A673 (cell line): ENCODE measurements around the gene MRPL58. TPM values are rescaled to one million over a fixed set of nuclear protein-coding genes. Genes with fewer than 3 reads are reported as not detected.

Experiments used
- BruUV-seq: library from RNA; stranded (reverse); fragments of 400-500 nt; replicated peaks from 2 replicates; lab custom pipeline; 2021; lab: Mats Ljungman, UMichigan
- CTCF ChIA-PET: fragments of 300-600 bp; sonication (Branson Sonifier 250); formaldehyde crosslinking; loops from one replicate; lab custom pipeline; 2022; ENCODE audit warnings: antibody characterized with exemption; lab: Charles Lee
- POLR2A ChIA-PET: fragments of 300-600 bp; sonication (Branson Sonifier 250); formaldehyde crosslinking; loops from one replicate; lab custom pipeline; 2022; ENCODE audit warnings: antibody characterized with exemption; ENCODE audit not compliant: low non-redundant PET; lab: Charles Lee
- DNase-seq: peaks from one replicate; pipeline ENCODE4 v3.0.0-alpha.2; 2015; ENCODE audit warnings: low spot score
- H3K27ac ChIP-seq: fragments of 200-600 bp; sonication (generic); 2 replicates; pipeline ENCODE4 v1.5.1; 2016; ENCODE audit warnings: mixed run types, low read depth, mild to moderate bottlenecking, mixed read lengths, antibody characterized with exemption, low read length; ENCODE audit not compliant: poor library complexity, severe bottlenecking
- H3K27me3 ChIP-seq: fragments of 200-600 bp; sonication (generic); replicated peaks from 2 replicates; pipeline ENCODE4 v1.6.1; 2017; ENCODE audit warnings: mixed run types, low read depth, mild to moderate bottlenecking, mixed read lengths, antibody characterized with exemption, low read length; ENCODE audit not compliant: insufficient read depth, poor library complexity
- H3K36me3 ChIP-seq: fragments of 200-600 bp; sonication (generic); 2 replicates; pipeline ENCODE4 v1.6.1; 2016; ENCODE audit warnings: mixed run types, mild to moderate bottlenecking, mixed read lengths, antibody characterized with exemption, low read length; ENCODE audit not compliant: insufficient read depth, poor library complexity, severe bottlenecking
- H3K4me1 ChIP-seq: fragments of 200-600 bp; sonication (generic); 2 replicates; pipeline ENCODE4 v1.6.1; 2017; ENCODE audit warnings: mixed run types, mild to moderate bottlenecking, mixed read lengths, antibody characterized with exemption, low read length; ENCODE audit not compliant: insufficient read depth, poor library complexity, severe bottlenecking
- H3K4me3 ChIP-seq: fragments of 200-600 bp; sonication (generic); 2 replicates; pipeline ENCODE4 v1.5.1; 2016; ENCODE audit warnings: low read depth, mixed run types, mild to moderate bottlenecking, mixed read lengths, low read length; ENCODE audit not compliant: poor library complexity, severe bottlenecking
- H3K9me3 ChIP-seq: fragments of 200-600 bp; sonication (generic); 2 replicates; pipeline ENCODE4 v1.6.1; 2016; ENCODE audit warnings: mixed run types, low read depth, mild to moderate bottlenecking, mixed read lengths, antibody characterized with exemption, low read length; ENCODE audit not compliant: poor library complexity, severe bottlenecking
- EZH2 ChIP-seq: fragments of 200-600 bp; sonication (generic); IDR thresholded peaks from 2 replicates; pipeline ENCODE4 v1.6.1; 2017; ENCODE audit warnings: borderline replicate concordance, low read depth, mild to moderate bottlenecking, mixed read lengths, antibody characterized with exemption, low read length; ENCODE audit not compliant: poor library complexity, severe bottlenecking
- intact Hi-C: fragments of 100-400 bp; cut with micrococcal nuclease; formaldehyde crosslinking; loops from one replicate; pipeline ENCODE4 v1.10.0; 2022; ENCODE audit not compliant: unreplicated experiment
- total RNA-seq: library from RNA; stranded (reverse); gene quantifications from 2 replicates; pipeline ENCODE4 v1.2.3, GENCODE V29; 2021
- TF ChIP-seq, protein P1 (sequence below): fragments of 300-800, 200-600 bp; sonication (generic); conservative IDR thresholded peaks from 2 replicates; pipeline ENCODE4 v1.5.1; 2017; ENCODE audit warnings: low read depth, mild to moderate bottlenecking, antibody characterized with exemption, low read length, moderate library complexity, mixed read lengths

MRPL58 gene
- total RNA-seq, 1 experiment from 2014 or later = 61.4 TPM

DNA sequence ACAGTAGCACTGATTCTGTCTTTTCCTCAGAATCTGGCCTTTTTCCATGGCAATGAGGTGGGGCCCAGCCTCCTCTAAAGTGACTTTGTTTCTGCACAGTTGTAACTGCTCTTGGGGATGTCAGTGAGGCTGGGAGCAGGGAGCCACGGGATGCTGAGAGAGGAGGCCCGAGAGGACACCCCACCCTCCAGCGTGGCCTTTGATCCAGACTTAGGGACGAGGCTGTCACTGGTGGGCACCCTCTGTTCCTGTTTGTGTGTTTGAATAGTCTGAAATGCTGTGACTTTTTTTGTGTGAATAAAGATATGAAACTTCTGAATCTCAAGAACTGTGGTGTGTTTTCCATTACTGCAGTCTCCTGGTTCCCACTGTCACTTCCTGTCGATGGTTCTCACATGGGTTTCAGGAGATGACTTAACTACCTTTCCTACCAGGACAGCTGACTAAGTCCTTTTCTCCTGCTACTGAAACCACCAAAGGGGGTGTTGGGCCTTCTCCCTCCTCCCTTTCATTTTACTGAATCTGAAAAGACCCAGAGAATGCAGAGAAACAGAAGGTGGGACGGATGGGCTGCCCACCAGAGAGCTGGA lies 53.2 kb downstream of the MRPL58 start:
- ChIA-PET POLR2A (no interaction called here), CTCF (no interaction called here)
- intact Hi-C loops = no loop called here
- no peak for TF ChIP-seq EZH2
- TF ChIP-seq, protein P1, sequence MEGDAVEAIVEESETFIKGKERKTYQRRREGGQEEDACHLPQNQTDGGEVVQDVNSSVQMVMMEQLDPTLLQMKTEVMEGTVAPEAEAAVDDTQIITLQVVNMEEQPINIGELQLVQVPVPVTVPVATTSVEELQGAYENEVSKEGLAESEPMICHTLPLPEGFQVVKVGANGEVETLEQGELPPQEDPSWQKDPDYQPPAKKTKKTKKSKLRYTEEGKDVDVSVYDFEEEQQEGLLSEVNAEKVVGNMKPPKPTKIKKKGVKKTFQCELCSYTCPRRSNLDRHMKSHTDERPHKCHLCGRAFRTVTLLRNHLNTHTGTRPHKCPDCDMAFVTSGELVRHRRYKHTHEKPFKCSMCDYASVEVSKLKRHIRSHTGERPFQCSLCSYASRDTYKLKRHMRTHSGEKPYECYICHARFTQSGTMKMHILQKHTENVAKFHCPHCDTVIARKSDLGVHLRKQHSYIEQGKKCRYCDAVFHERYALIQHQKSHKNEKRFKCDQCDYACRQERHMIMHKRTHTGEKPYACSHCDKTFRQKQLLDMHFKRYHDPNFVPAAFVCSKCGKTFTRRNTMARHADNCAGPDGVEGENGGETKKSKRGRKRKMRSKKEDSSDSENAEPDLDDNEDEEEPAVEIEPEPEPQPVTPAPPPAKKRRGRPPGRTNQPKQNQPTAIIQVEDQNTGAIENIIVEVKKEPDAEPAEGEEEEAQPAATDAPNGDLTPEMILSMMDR = no peak
- H3K9me3 ChIP-seq = no peaks in the 10 kb centered on the region
- no TSS peak for BruUV-seq
- no peaks in the 10 kb centered on the region for H3K4me1 ChIP-seq
- H3K36me3 ChIP-seq = peaks cover 23% of the 10 kb centered on the region
- H3K27ac ChIP-seq = no peak overlapping the region
- no peak overlapping the region for H3K4me3 ChIP-seq
- DNase-seq = no peak
- H3K27me3 ChIP-seq = no peaks in the 10 kb centered on the region

DNA sequence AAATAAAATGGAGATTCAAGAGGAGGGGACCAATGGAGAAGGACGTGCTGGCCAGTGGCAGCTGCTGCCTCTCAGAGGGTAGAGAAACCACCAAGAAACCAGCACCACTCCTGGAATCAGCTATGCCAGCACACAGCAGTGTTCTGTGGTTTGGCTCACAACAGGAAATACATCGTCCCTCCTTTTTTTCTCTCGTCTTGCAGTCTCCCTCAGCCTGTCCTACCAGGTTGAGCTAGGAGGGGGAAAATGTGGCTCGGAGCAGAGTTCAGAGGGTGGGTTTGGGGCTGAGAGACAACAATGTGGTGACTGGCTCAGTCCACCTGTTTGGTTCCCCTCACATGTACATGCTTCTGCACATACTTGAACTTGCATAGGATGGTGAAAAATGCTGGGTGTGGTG lies 55.4 kb downstream of the MRPL58 start:
- no peak for DNase-seq

DNA sequence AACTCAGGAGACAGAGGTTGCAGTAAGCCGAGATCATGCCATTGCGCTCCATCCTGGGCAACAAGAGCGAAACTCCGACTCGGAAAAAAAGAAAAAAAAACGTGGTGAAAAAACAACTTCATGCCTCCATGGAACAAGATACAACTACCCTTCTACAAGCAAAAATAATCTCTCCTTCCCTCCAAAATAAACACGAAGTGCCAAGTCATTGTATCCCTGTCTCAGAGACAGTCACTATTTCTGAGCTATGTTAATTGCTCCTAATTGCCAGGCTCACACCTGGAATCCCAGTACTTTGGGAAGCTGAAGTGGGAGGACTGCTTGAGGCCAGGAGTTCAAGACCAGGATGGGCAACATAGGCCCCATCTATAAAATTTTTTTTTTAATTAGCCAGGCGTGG lies 56.3 kb downstream of the MRPL58 start:
- TF ChIP-seq, protein P1 = no peak
- TF ChIP-seq EZH2 = no peak
- Histone ChIP-seq H3K4me1 (no peaks in the 10 kb centered on the region), H3K27ac (no peak overlapping the region), H3K27me3 (no peaks in the 10 kb centered on the region), H3K9me3 (no peaks in the 10 kb centered on the region), H3K36me3 (peaks cover 5% of the 10 kb centered on the region), H3K4me3 (no peak overlapping the region)
- intact Hi-C loops = no loop called here
- DNase-seq = no peak
- BruUV-seq = no TSS peak
- POLR2A ChIA-PET = no interaction called here
- CTCF ChIA-PET = interaction anchor here (0.7 kb wide), 1 partner anchor 54 kb away, joined by 5 read pairs; no protein-coding TSS in a partner anchor

More for the DNA sequence above, 55.4 kb downstream of the MRPL58 start:
- CTCF ChIA-PET = no interaction called here
- BruUV-seq = no TSS peak
- Histone ChIP-seq H3K4me1 (no peaks in the 10 kb centered on the region), H3K27me3 (no peaks in the 10 kb centered on the region), H3K9me3 (no peaks in the 10 kb centered on the region), H3K4me3 (no peak overlapping the region), H3K36me3 (peaks cover 10% of the 10 kb centered on the region), H3K27ac (no peak overlapping the region)
- TF ChIP-seq EZH2 = no peak
- TF ChIP-seq, protein P1 = no peak
- intact Hi-C loops = no loop called here
- POLR2A ChIA-PET = no interaction called here
